HG02973 (cell line): ENCODE results near the gene ENAH.
"Not testable (repeated sequence)": the region's sequence is repeated elsewhere in the genome, so short reads cannot be mapped to it uniquely, and the experiment has no call there.

Source experiments
- ATAC-seq: cut with Tn5 transposase; IDR thresholded peaks from one replicate; pipeline ENCODE4 v1.9.1; 2021; ENCODE audit warnings: moderate library complexity; ENCODE audit not compliant: unreplicated experiment

Gene ENAH

DNA sequence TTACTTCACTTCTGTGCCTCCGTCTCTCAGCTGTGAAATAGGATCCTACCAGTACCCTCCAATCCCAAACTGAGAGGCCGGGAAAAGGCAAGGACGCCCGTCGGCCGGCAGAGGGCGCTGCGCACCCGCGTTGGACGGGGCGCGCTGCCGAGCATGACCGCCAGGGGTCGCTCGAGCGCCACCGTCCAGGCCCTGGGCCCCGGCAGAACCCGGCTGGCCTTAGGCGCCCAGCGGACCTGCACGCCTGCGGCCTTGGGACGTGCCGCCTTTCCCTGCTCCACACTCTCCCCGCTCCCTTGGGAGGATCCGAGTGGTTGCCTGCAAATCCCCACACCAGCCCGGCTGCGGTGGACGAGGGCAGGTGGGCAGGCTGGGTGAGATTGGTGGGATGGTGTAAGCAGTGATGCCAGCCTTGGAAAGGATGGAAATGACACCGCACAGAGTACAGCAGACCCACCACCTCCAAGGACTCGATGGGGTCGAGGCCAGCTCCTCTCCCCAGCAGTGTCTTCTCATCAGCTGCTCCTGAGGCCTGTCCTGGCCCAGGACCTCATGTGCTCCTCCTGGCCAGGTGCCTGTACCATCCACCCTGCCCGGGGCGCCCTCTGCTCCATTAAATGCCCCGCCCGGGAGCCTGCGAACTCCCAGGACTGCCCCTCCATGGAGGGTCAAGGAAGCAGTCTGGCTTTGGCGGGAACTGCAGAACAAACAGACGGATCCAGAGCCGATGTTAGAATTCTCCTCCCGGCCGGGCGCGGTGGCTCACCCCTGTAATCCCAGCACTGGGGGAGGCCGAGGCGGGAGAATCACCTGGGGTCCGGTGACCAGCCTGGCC lies 177.7 kb downstream of the ENAH start:
- ATAC-seq, result peak; percentile 60

DNA sequence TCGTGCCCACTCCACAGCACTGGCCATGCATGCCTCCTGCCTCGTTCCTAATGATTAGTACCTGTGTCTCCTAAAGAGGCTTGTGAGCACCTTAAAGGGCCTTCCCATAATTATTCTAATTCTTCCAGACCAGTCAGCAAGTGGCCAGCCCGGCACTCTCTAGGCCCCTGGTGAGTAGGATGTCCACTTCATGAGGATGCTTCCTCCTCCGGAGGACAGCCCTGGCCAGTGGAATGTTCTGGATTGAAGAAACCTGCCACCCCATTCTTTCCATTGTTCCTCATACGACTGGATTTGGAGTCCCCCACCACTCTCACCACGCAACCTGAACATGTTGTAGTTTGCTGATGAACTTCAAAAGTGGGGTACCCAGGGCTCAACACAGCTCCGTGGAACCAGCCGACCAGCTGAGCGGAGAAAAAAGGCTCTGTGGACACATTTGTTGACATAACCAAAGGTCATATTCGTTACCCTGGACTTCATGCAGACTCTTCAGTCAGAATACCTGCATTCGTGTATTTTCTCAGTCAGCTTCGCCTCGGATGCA lies 178.4 kb downstream of the ENAH start:
- no peak for ATAC-seq

DNA sequence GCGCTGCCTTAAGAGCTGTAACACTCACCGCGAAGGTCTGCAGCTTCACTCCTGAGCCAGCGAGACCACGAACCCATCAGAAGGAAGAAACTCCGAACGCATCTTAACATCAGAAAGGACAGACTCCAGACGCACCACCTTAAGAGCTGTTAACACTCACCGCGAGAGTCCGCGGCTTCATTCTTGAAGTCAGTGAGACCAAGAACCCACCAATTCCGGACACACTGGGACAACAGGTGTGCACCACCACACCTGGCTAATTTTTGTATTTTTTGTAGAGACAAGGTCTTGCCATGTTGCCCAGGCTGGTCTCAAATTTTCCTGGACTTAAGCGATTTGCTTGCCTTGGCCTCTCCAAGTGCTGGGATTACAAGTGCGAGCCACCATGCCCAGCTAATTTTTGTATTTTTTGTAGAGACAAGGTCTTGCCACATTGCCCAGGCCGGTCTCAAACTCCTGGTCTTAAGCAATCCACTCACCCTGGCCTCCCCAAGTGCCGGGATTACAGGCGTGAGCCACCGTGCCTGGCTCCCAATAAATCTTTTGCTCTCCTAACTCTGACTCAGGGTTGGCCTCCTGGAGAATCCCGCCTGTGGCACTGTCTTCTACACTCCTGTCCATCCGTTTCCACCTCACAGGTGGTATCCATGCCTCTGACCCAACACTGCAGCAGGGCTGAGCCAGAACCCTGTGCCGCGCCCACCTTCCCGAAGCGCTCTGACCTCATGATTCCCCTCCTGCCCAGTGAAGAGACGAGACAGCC lies 179.1 kb downstream of the ENAH start:
- ATAC-seq, result not testable (repeated sequence)

DNA sequence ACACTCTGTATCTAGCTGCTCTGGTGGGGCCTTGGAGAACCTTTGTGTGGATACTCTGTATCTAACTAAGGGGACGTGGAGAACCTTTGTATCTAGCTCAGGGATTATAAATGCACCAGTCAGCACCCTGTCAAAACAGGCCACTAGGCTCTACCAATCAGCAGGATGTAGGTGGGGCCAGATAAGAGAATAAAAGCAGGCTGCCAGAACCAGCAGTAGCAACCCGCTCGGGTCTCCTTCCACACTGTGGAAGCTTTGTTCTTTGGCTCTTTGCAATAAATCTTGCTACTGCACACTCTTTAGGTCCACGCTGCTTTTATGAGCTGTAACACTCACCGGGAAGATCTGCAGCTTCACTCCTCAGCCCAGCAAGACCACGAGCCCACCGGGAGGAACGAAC lies 179.7 kb downstream of the ENAH start:
- ATAC-seq, result not testable (repeated sequence)

DNA sequence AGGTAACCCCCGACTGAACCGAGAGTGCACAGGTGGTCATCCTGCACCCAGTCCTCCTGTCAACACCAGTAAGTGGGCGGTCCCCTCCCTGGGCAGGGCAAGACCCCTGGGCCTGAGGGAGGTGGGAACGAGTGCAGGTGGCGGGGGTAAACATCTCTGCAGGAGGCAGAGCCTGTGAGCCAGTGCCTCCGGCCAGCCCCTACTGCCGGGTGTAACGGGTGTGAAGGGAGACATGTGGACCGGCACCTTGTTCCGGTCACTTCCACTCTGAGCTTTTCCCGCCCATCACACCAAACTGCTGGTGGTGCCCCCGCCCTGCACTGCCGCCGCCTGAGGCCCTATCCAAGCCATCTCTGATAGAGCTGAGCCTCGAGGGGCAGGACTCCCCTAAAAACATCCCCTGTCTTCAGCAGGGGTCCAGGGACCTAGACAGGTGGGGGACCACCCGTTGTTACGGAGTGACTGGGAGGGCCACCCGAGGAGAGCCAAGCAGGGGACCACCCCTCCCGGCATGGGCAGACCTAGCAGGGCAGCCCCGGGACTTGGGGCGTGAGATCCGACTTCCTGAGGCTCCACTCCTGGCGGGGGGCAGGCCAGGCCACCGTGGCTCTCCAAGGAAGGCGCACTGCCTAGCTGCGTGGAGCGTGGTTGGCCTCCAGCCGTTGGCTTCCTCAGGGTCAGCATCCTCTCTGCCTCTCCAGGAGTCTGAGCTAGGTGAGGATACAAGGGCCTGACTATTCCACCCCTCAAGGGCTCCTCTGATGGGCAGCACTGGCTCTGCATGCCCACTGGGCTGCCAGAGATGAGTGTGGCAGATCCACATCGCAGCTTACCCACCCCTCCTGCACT lies 181.2 kb downstream of the ENAH start:
- no peak for ATAC-seq

DNA sequence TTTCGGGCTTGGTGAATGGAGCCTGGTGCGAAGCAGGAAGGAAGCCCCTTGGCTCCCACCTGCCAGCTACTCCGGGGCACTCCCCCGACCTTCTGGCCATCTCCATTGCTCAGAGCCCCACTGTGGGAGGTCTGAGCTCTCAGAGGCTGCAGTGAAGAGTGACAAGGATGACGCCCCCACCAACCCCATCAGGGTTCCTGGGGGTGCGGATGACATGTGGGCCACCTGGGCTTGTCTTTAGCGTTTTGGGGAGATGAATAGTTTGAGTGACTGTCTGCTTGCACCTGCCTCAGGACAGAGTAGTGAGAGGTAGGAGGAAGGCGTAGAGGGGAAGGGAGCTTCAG lies 181.8 kb downstream of the ENAH start:
- no peak for ATAC-seq

DNA sequence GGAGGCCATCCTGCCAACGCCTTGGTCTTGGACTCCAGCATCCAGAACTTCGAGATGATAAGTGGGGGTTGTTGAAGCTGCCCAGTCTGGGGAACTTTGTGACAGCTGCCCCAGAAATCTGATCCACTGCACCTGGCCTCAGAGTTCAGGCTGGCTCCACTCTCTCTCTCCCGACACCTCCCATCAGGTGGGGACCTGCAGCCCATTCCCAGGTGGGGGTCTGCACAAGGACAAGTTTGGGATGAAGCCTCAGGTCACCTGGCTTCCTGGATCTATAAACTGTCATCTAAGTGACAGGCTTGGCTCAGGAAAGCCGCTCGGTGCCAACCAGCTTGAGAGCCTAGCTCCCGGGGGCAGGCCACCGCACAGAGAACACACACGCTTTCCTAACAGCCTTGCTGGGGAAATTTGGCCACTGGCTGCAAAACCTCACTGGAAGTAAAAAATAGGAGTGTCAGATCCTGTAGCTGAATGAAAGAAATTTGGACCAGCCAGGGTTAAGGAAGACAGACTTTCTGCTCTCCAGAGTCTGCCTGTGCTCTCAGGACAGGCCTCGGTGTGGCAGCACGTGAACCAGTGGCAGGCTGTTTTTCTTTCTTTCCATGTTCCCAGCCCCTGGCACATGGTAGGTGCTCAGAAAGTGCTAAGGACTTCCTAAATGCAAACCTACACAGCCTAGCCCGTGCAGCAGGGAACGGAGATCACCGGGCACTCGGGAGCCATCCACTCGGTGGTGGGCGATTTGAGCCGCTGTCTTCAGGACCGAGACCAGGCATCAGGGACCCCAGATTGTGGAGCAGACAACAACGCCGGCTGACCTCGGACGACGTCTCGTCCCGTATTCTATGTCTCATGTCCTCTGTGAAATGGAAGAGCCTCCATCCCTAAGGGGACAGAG lies 182.5 kb downstream of the ENAH start:
- no peak for ATAC-seq

DNA sequence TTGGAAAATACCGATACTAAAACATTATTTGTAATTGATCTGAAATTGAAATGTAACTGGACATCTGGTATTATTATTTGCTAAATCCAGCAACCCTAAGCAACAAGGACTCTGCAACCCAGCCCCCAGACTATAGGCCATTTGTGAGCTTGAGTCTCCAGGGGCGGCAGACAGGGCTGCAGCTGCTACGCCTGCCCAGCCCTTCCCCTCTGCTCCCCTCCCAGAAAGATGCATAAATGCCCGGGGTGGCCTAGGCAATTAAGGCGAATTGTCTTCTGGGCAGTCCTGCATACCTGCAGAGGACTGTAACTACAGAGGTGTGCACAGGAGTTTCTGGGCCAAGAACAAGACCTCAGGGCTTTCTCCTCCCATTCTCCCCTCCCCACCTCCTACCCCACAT lies 183.9 kb downstream of the ENAH start:
- no peak for ATAC-seq

DNA sequence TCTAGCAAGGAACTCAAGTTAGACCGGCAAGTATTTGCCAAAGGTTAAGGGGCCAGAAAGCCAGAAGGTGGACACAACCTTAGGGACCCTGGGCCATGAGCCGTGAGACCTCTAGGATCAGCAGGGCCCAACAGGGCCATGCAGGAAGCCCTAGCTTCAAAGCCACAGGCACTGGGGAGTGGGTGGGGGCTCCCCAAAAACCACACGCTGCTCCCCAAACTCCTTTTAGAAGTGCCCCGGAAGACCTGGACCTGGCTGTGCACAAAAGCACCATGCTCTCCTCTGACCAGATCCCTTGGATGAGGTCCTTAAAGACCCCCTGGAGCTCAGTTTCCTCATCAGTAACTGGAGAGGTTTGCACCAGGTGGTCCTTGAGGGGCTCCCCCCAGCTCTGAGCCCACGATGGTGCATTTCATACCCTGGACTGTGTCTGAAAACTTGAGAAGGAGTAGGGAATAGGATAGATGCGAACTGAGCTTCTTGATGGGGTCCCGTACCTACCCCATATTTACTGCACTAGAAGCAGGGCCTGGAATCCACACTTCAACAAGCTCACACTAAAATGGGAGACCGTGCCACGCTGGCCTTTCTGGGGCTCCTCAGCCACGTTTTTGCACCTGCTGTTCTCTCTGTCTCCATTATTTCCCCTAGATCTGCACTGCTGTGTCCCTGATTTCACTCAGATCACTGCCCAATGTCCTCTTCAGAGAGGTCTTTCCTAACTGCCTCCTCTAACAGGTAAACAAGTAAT lies 184.5 kb downstream of the ENAH start:
- no peak for ATAC-seq

DNA sequence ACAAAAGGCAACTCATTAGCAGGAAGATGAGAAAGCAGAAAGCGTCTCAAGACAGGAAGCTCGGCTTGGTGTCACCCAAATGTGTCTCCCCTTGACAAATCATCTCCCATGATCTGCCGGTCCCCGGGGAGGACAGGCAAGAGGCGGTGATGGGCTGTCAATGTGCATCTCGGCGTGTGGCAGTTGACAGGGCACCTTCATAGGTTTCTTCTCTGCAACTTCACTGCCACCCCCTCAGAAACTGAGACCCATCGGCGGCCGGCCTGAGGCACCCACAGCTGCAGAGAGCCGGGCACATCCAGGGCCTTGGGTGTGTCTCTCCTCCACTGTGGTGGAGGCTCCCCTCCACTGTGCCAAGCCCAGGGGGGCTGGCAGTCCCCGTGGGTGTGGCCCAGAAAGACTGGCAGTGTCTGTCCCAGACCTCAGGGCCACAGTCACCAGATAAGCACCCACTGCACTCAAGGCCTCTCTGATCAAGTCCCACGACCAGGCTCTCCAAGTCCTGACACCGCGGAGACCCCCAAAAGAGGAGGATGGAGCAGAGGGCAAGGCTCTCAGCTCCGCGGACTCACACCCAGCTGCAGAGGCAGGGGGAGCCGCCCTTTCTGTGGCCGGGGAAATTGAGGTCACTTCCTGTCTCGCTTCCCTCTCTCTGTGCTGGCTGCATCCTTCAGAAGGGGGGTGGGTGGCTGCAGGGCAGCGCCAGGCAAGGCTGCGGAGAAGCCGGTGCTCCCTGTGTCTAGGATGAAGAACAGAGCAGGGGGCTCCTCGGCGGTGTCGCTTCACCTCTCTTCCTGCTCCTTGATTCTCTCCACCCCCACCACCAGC lies 185.5 kb downstream of the ENAH start:
- ATAC-seq, result peak; percentile 93

DNA sequence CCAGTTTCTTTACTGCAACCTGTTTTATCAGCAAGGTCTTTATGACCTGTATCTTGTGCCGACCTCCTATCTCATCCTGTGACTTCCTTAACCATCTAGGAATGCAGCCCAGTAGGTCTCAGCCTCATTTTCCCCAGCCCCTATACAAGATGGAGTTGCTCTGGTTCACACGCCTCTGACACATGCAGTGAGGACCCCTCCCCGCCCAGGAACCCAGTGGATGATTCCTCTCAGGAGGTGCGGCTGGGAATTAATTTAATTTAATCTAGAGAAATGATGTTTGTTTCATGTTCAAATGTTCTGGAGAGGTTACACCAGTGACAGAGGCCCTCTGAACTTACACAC lies 186.1 kb downstream of the ENAH start:
- no peak for ATAC-seq

DNA sequence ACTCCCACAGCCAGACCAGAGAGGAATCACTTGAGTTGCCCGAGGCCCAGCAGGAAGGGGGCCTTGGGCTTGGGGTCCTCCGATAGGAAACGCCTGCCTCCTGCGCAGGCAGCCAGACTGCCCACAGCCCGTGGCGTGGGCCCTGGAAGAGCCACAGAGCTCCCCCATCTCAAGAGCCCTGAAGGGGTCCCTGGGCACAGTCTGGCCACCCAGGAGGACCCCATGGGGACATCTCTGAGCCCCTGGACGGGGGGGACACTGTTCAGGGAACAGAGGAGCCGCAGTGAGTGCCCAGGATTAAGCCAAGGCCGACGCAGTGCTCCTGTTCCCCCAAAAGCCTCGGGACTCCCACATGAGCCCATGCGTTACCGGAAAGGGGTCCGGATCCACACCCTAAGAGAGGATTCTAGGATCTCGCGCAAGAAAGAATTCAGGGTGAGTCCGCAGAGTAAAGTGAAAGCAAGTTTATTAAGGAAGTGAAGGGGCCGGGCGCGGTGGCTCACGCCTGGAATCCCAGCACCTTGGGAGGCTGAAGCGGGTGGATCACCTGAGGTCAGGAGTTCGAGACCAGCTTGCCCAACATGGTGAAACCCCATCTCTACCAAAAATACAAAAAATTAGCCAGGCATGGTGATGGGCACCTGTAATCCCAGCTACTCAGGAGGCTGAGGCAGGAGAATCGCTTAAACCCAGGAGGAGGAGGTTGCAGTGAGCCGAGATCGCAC lies 187.0 kb downstream of the ENAH start:
- no peak for ATAC-seq

DNA sequence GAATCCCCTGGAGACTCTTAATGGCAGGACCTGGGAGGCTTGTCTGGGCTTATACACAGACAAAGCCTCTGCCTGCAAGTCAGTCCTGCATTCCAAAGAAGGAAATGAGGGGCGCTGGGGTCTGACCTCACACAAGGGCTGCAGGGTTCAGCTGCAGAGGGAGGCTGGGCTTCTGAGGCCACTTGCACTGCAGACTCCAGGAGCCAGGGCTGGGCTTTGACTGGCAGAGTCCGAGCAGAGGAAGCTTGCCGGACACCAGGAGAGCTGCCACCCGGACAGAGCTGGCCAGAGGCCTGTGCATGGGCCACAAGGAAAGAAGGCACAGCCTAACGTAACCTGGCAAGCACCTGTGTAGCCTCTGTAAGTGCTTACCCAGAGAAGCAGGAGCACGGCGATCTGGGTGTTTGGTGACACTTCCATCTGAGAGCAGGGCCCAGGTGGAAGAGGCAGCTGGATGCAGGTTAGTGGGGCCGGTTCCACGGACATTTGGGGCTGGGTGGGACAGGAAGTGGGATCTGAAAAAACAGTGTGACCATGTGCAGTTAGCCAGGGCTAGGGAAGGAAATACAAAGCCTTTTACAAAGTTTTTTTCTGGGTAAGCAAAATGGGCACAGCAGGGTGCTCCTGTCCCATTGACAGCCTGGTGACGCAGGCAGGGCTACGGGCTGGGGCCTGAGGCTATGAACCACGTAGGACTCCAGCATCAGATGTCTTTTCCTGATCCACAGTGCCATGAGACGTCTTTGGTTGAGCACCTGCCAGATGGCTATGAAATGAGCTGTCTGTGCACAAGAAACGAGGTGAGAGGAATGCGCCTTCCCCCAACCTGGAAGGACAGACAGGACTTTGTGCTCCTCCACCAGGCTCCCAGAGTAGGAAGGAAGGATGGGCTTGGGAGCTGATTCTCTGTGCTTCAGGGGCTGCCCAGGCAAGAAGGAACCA lies 187.8 kb downstream of the ENAH start:
- no peak for ATAC-seq

DNA sequence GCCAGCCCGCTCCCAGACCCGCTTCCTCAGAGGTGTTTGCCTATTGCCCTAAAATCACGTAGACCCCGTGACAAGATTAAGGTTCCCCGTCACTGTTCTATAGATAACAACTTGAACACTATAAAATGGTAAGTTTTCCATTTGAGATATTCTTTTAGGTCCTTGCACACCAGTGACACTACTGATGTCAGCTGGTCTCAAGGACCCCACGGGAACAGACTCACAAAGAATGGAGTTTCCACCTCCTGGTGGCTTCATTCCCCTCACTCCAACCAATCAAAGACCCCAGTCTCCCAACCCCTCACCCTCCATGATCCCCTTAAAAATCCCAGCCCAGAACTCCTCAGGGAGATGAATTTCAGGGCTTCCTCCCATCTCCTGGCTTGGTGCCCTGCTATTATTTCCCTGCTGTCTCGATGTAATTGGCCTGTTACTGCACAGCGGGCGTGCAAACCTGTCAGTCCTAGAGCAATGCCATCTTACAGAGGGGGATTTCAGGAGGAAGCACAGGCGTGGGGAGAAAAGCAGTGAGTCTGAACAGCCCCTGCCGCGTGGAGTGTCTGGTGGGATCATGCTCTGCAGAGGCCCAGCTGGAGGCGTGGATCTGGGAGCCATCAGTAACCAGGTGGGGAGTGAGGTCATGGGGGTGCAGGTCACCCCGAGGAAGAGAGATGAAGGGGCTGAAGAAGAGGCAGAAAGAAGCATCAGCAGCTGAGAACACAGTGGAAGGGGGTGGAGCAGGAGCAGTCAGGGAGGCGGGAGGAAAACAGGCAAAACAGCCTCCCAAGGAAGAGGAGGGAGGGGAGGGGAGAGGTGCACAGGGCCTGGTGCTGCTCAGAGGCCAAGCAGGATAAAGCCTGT lies 190.0 kb downstream of the ENAH start:
- no peak for ATAC-seq

DNA sequence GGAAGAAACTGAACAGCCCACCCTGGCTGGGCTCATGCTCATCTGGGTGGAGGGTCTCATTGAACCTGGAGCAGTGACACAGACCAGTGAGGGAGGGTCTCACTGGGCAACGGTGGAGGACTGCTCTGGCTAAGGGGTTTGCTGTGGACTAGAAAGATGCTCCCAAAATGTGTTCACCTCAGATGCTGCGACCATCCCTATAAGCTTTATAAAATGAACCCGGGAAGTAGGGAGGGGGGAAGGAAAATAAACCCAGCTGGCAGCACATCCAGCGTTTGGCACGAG lies 190.6 kb downstream of the ENAH start:
- ATAC-seq, result no peak
